Psoas muscle (tissue), 8 donors: ENCODE data around the gene RGS3. TPM values are rescaled to one million over a fixed set of nuclear protein-coding genes. Genes with fewer than 3 reads are reported as not detected.

Experiments
- ATAC-seq, 4 donors: fragments of 200-7000 bp; cut with Tn5 transposase; one replicate each; pipeline ENCODE4 v1.9.1; 2020; ENCODE audit warnings: moderate library complexity in 3 of 4, mild to moderate bottlenecking in 2 of 4
- DNase-seq, 2 donors: peaks; one replicate each; pipeline ENCODE4 v3.0.0-alpha.2; 2020
- H3K27ac ChIP-seq: fragments of 200-600 bp; one replicate; pipeline ENCODE4 v1.8.0; 2022
- H3K27me3 ChIP-seq, 3 donors: fragments of 200-600 bp in 1 of 3; one replicate each; pipeline versions ENCODE4 v1.6.1 to v1.8.0; 2013 to 2022; ENCODE audit warnings: low read length in 2 of 3, mild to moderate bottlenecking in 2 of 3, moderate library complexity in 1 of 3; ENCODE audit not compliant: insufficient read depth in 3 of 3
- H3K36me3 ChIP-seq, 2 donors: fragments of 200-600 bp in 1 of 2; one replicate each; pipeline versions ENCODE4 v1.6.1 to v1.8.0; 2013 to 2022; ENCODE audit warnings: low read depth in 1 of 2, mild to moderate bottlenecking in 1 of 2, moderate library complexity in 1 of 2; ENCODE audit not compliant: insufficient read depth in 1 of 2
- H3K4me1 ChIP-seq: fragments of 200-600 bp; one replicate; pipeline ENCODE4 v1.8.0; 2022
- H3K4me3 ChIP-seq: fragments of 200-600 bp; one replicate; pipeline ENCODE4 v1.8.0; 2022; ENCODE audit warnings: mild to moderate bottlenecking
- H3K9me3 ChIP-seq: fragments of 200-600 bp; one replicate; pipeline ENCODE4 v1.8.0; 2022
- CTCF ChIP-seq: fragments of 200-600 bp; IDR thresholded peaks from one replicate; pipeline ENCODE4 v1.8.0; 2022; ENCODE audit warnings: antibody characterized with exemption
- WGBS, 3 donors: extraction: QIAGEN DNeasy Blood & Tissue Kit; methylation state at CpG; one replicate each; pipeline versions ENCODE4 v1.1.6 to v1.1.7; 2013; 5-methylcytosine and 5-hydroxymethylcytosine counted together
- intact Hi-C, 2 donors: fragments of 100-400 bp; cut with DNase I; formaldehyde crosslinking; loops; one replicate each; pipeline versions ENCODE4 v1.11.0 to v1.14.2; 2022
- polyA plus RNA-seq, 3 donors: library from polyadenylated mRNA; stranded (reverse); fragments of 200-250 nt; gene quantifications; one replicate each; pipeline ENCODE4 v1.2.3, GENCODE V29; 2013
- total RNA-seq, 4 donors: library from RNA; stranded (reverse); fragmentation: NEBNext Ultra II Directional in 2 of 4; extraction: Animal tissue kit (Norgen Biotek cat#: 25700) in 2 of 4; gene quantifications; one replicate each; pipeline versions ENCODE4 v1.2.1 to v1.2.4, GENCODE V29; 2021 to 2023
- donor health status: healthy with polysubstance abuse.
- donor health status: DM: no; HTN: no; CAD: no; lungs with moderate emphysema.
- donor health status: Bipolar disorder and iron deficiency.
- donor health status: healthy.
- donor health status: DM: yes; HTN: yes; CAD: no.
- donor health status: DM: no; HTN: no; CAD: no.
- donor health status: DM: no; HTN: no; CAD: no.
- donor health status: DM: yes; HTN: yes; CAD: no.

The RGS3 gene
- total and polyA plus RNA-seq, 7 donors: 7.1 to 38.1 (median 14.6) TPM

- TF ChIP-seq CTCF: no peak
- no peak for ATAC-seq
- no peaks in the 10 kb centered on the region for H3K36me3 ChIP-seq
- H3K4me1 ChIP-seq: peaks cover 21% of the 10 kb centered on the region
- no peak overlapping the region for H3K27ac ChIP-seq
- 97 to 99% (median 97%) methylated on average over 10 of the region's 10 CpGs for WGBS, 3 donors
- H3K9me3 ChIP-seq: no peaks in the 10 kb centered on the region
- no peak overlapping the region for H3K4me3 ChIP-seq
- no peak for DNase-seq
- H3K27me3 ChIP-seq: no peaks in the 10 kb centered on the region
- intact Hi-C loops: no loop called here
Measured at GRCh38 chr9:113482341-113482740, 18.8 kb downstream of the RGS3 start.

DNA sequence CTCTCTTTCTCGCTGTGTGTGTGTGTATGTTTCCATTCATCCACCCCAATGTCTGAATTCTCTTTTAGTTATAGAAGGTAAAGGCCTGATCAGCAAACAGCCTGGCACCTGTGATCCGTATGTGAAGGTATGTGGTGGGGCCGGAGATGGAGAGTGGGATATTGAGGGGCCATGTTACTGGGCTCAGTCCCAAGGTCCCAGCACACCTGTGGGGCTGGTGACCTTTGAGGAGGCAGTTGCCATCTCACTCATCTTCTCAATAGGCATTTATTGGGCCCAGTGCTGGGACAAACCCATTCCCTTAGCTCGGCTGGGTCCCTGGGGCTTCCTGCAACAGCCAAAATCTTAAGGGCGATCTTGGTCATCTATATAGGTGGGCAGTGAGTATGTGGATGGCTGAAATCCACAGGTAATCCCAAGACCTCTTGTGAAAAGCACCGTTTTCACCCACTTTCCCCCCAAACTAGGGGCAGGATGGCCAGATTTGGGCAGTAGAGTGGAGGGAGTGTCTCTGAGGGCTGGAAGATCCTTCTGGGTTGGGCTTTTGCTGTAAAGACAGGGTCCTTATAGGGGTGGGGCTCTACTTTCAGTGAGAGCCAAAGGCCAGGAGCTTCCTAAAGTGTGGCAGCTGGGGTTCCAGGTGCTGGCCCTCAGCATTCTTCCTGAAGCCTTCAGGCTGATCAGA is 19.6 kb downstream of the RGS3 start:
- no peak for TF ChIP-seq CTCF
- Histone ChIP-seq H3K4me1 (peaks cover 26% of the 10 kb centered on the region), H3K9me3 (no peaks in the 10 kb centered on the region), H3K27ac (peak overlapping the region; percentile 58), H3K36me3 (no peaks in the 10 kb centered on the region), H3K27me3 (no peaks in the 10 kb centered on the region), H3K4me3 (no peak overlapping the region)
- ATAC-seq (no peak), DNase-seq (no peak)
- 96 to 97% (median 96%) methylated on average over 6 of the region's 6 CpGs for WGBS, 3 donors
- intact Hi-C loops: no loop called here

- ATAC-seq (no peak), DNase-seq (no peak)
- WGBS, 3 donors: 82 to 87% (median 82%) methylated on average over 9 of the region's 9 CpGs
- H3K36me3 ChIP-seq: no peaks in the 10 kb centered on the region
- H3K27ac ChIP-seq: peak overlapping the region; percentile 58
- intact Hi-C loops: no loop called here
- no peak overlapping the region for H3K4me3 ChIP-seq
- H3K4me1 ChIP-seq: peaks cover 31% of the 10 kb centered on the region
- no peaks in the 10 kb centered on the region for H3K9me3 ChIP-seq
- H3K27me3 ChIP-seq: no peaks in the 10 kb centered on the region
- no peak for TF ChIP-seq CTCF
Measured at GRCh38 chr9:113483676-113484257, 20.2 kb downstream of the RGS3 start.

GRCh38 chr9:113484258-113484730 is 20.8 kb downstream of the RGS3 start:
- H3K27me3 ChIP-seq: no peaks in the 10 kb centered on the region
- H3K27ac ChIP-seq: peak overlapping the region; percentile 58
- no peaks in the 10 kb centered on the region for H3K9me3 ChIP-seq
- intact Hi-C loops: no loop called here
- H3K36me3 ChIP-seq: no peaks in the 10 kb centered on the region
- H3K4me3 ChIP-seq: no peak overlapping the region
- peak; percentile 42 to 64 for DNase-seq
- H3K4me1 ChIP-seq: peaks cover 36% of the 10 kb centered on the region
- peak in 2 of 4 donors; percentile 29 to 45 for ATAC-seq
- WGBS, 3 donors: 9 to 23% (median 10%) methylated on average over 2 of the region's 2 CpGs
- TF ChIP-seq CTCF: no peak
